Activated CD4-positive, alpha-beta memory T cell treated with anti-CD3 and anti-CD28 coated beads, Interleukin-2, amount 10 ng/mL, durations not matched to agents 7 days and 5 days (primary cell): Measurements from ENCODE around the gene TUSC2. TPM values are rescaled to one million over a fixed set of nuclear protein-coding genes. Genes with fewer than 3 reads are reported as not detected.

Experiments used
- CTCF ChIA-PET: fragments of 350-600 bp; sonication (Branson Sonifier 250); formaldehyde crosslinking; loops from one replicate; lab custom pipeline; 2021; ENCODE audit warnings: antibody characterized with exemption, inconsistent platforms; lab: Charles Lee
- POLR2A ChIA-PET: fragments of 350-600 bp; sonication (Branson Sonifier 250); formaldehyde crosslinking; loops from one replicate; lab custom pipeline; 2021; ENCODE audit warnings: antibody characterized with exemption; lab: Charles Lee
- DNase-seq: peaks from one replicate; pipeline ENCODE4 v3.0.0-alpha.2; 2020
- H3K27ac Mint-ChIP-seq: one replicate; pipeline ENCODE4 v1.8.0; 2021; ENCODE audit warnings: mild to moderate bottlenecking, mixed read lengths
- H3K27me3 Mint-ChIP-seq: one replicate; pipeline ENCODE4 v1.8.0; 2021; ENCODE audit warnings: mixed read lengths
- H3K36me3 Mint-ChIP-seq: one replicate; pipeline ENCODE4 v1.8.0; 2021; ENCODE audit warnings: low read depth, mixed read lengths
- H3K4me1 Mint-ChIP-seq: one replicate; pipeline ENCODE4 v1.8.0; 2021; ENCODE audit warnings: mixed read lengths
- H3K4me3 Mint-ChIP-seq: one replicate; pipeline ENCODE4 v1.8.0; 2021; ENCODE audit warnings: mild to moderate bottlenecking, mixed read lengths
- H3K9me3 Mint-ChIP-seq: one replicate; pipeline ENCODE4 v1.8.0; 2021; ENCODE audit warnings: mixed read lengths
- total RNA-seq, 2 experiments: library from RNA; stranded (reverse); gene quantifications; one replicate each; pipeline ENCODE4 v1.2.3, GENCODE V29; 2021

TUSC2 gene
- total RNA-seq, 2 experiments from 2014 or later, result 16.8 to 17.9 TPM

DNA sequence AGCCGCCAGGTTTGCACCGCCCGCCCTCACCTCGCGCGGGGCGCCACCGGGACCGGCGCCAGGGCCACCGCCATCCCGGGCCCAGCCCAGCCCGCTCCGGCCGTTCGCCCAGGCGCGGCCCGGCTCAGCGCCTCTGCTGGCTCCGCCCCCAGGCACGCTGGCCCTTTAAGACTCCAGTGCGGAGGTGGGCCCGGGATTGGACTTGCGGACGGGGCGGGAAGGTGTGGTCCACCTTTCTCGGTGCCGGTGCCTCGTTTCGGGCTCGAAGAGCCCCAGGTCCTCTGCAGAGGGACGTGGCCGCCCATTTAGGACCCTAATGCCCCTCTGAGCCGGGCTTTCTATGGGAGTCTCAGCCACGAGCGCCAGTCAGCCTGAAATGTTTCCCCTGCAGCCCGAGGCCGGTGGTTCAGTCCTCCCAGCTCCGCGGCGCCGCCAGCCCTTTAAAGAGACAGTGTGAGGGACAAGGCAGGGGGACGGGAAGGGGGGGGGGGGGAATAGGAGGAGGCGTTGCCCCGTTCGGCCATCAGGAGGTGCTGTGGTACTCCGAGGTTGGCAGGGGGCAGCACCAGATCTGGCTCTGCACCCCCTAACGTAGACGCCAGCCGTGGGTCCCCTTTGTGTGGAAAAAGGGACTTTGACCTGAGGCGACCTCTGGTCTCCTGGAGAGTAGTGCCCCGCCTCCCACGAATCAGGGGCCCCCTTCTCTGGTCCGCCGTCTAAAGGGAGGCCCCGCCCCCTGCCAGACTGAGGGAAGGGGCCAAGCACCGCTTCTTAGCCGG lies 6.5 kb downstream of the TUSC2 start:
- Mint-ChIP-seq H3K4me3 (peak overlapping the region; percentile 72), H3K36me3 (no peaks in the 10 kb centered on the region), H3K9me3 (no peaks in the 10 kb centered on the region), H3K27ac (peak overlapping the region; percentile 83), H3K4me1 (peaks cover 48% of the 10 kb centered on the region), H3K27me3 (no peaks in the 10 kb centered on the region)
- ChIA-PET POLR2A (interaction anchor here (1.1 to 31.7 kb wide), 3 partner anchors 21 to 75 kb away, joined by 3 to 704 read pairs (median 113); partner anchors contain the start of genes CYB561D2, HYAL3, NAA80 and NPRL2), CTCF (interaction anchor here (0.6 to 6.7 kb wide), 7 partner anchors 14 to 125 kb away, joined by 3 to 82 read pairs (median 5); partner anchors contain the start of genes HYAL3, NAA80 and RASSF1)
- peak; percentile 85 for DNase-seq

DNA sequence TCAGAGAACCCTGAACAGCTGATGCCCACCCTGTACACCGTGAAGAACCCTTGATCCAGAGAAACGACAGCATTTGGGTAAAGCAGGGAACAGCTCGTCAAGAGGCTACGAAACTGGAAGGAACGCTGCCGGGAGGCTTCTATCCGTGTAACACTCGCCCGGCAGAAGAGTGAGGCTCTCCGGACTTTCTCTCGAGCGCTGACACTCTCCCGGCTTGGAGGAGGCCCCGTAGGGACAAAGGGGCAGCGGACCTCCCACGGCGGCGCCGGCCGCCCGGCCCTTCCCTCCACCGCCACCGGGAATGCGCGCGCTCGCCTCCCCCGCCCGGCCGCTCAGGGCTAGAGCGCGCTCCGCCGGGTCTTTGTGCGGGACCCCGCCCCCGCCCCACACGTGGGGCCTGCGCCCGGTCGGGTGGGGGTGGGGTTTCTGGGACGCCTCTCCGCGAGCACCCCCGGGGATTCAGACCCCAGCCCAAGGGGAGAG lies 7.1 kb downstream of the TUSC2 start:
- Mint-ChIP-seq H3K9me3 (no peaks in the 10 kb centered on the region), H3K27me3 (no peaks in the 10 kb centered on the region), H3K27ac (peak overlapping the region; percentile 69), H3K4me1 (peaks cover 52% of the 10 kb centered on the region), H3K4me3 (peak overlapping the region; percentile 86), H3K36me3 (peaks cover 4% of the 10 kb centered on the region)
- ChIA-PET POLR2A (interaction anchor here (9.6 to 31.7 kb wide), 2 partner anchors 22 kb away, joined by 113 to 704 read pairs; partner anchors contain the start of genes CYB561D2, HYAL3, NAA80 and NPRL2), CTCF (interaction anchor here (0.6 to 6.7 kb wide), 7 partner anchors 14 to 124 kb away, joined by 3 to 82 read pairs (median 5); partner anchors contain the start of genes HYAL3, NAA80 and RASSF1)
- peak; percentile 71 for DNase-seq

DNA sequence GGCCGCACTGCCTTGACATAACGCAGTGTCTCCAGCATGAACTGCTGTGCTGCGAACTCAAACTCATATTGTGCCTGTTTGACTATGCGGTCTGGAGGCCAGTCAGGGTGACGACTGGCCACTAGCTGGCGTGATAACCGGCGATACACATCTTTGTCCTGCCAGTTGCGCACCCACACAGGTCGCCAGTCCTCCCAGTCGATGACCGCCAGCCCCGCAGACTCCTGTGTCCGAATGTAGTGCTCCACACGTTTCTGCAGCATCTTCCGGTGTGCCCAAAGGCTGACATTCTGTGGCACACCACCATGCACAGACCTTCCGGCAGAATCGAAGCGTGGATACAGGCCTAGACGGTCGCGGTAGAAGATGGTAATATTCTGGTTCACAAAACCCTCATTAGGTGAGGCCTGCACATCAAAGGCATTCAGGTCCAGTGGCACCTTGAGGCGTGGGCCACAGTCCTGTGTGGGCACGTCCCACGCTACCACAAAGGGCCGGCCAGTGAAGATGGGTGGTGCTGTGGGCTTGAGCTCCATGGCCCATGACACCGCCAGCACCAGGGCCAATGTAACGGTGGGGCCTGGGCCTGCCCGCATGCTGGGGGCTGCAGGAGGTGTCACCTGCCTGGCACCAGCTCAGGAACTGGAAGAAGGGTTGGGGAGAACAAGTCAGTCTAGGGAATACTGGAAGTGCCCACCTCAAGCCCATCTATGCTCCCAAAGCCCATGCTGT lies 8.0 kb downstream of the TUSC2 start:
- Mint-ChIP-seq H3K4me3 (peak overlapping the region; percentile 86), H3K4me1 (peaks cover 58% of the 10 kb centered on the region), H3K27me3 (no peaks in the 10 kb centered on the region), H3K27ac (peak overlapping the region; percentile 37), H3K9me3 (no peaks in the 10 kb centered on the region), H3K36me3 (peaks cover 4% of the 10 kb centered on the region)
- POLR2A ChIA-PET, result interaction anchor here (9.6 to 31.7 kb wide), 2 partner anchors 21 to 23 kb away, joined by 113 to 704 read pairs; partner anchors contain the start of genes CYB561D2, HYAL3, NAA80 and NPRL2
- CTCF ChIA-PET, result interaction anchor here (1.0 to 6.7 kb wide), 3 partner anchors 14 to 21 kb away, joined by 3 to 82 read pairs (median 61); partner anchors contain the start of genes HYAL3 and NAA80
- DNase-seq, result peak; percentile 16

DNA sequence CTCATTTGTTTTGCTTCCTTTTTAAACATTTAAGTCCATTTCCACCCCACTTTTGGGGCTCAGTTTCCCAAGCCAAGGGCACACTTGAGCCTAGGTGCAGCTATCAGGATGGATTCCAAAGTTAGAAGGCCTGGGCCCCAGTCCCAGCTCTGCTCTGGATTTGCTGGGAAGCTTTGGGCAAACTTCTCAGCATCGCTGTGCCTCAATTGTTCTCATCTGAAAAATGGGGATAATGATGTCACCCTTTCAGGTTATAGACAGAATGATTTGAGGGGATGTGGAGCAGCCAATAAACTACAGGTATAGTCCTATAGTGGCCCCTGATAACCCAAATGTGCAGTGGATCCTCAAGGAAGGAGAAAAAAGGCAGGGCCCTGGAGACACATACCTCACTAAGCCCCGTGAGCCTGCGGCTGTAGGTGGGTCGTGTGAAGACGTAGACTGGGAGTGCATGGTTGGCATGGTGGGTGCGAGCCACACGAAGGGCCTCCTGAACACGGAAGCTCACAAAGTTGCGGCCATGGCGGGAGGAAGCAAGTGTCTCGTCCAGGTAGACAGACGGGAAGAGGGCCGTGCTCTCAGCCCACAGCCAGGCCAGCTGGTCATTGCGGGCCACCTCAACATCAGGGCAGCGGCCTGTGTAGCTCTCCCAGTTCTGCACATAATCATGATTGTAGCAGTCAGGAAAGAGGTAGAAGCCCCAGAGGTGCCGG lies 8.7 kb downstream of the TUSC2 start:
- ChIA-PET POLR2A (interaction anchor here (9.6 to 31.7 kb wide), 2 partner anchors 21 to 23 kb away, joined by 113 to 704 read pairs; partner anchors contain the start of genes CYB561D2, HYAL3, NAA80 and NPRL2), CTCF (interaction anchor here (1.0 to 2.0 kb wide), 2 partner anchors 13 to 20 kb away, joined by 3 to 8 read pairs; partner anchors contain the start of genes HYAL3 and NAA80)
- Mint-ChIP-seq H3K36me3 (peaks cover 4% of the 10 kb centered on the region), H3K9me3 (no peaks in the 10 kb centered on the region), H3K4me3 (peak overlapping the region; percentile 86), H3K27me3 (no peaks in the 10 kb centered on the region), H3K27ac (no peak overlapping the region), H3K4me1 (peaks cover 59% of the 10 kb centered on the region)
- DNase-seq, result no peak

DNA sequence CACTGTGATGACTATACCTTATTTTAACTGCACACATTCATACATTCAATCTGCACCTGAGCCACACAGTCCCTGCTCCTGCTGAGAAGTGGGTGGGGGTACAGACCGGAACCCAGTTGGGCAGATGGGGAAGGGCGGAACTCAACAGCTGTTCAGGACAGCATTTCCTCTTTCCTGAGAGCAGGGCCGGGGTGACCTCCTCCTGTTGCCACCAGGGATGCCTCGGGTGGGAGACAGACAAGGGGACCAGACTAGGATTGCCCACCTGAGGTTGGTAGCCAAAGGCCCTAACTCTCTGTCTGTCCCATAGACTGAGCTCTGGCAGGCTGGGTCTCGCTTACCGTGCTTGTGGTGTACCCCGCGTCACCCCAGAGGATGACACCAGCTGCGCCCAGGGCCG lies 9.4 kb downstream of the TUSC2 start:
- no peak for DNase-seq
- Mint-ChIP-seq H3K4me3 (no peak overlapping the region), H3K27ac (peak overlapping the region; percentile 14), H3K27me3 (no peaks in the 10 kb centered on the region), H3K36me3 (peaks cover 4% of the 10 kb centered on the region), H3K9me3 (no peaks in the 10 kb centered on the region), H3K4me1 (peaks cover 64% of the 10 kb centered on the region)
- ChIA-PET CTCF (interaction anchor here (0.8 to 2.0 kb wide), 2 partner anchors 18 to 19 kb away, joined by 3 to 8 read pairs; partner anchors contain the start of genes HYAL3 and NAA80), POLR2A (interaction anchor here (9.6 to 31.7 kb wide), 2 partner anchors 20 to 24 kb away, joined by 113 to 704 read pairs; partner anchors contain the start of genes CYB561D2, HYAL3, NAA80 and NPRL2)

DNA sequence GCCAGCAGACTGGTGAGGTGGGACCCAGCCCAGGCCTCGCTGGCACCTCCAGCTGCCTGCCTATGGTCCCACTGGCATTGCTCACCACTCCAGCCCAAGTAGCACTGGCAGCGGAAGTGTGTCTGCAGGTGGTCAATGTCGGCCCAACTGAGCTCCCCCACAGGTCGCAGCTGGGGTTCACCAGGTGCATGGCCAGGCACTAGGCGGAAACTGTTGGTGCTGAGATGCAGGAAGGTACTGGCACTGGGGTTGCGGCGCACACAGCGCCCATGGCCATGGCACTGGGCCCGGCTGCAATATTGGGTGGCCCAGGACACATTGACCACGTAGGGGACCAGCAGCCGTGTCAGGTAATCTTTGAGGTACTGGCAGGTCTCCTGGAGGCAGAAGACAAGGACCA lies 9.9 kb downstream of the TUSC2 start:
- no peak for DNase-seq
- Mint-ChIP-seq H3K36me3 (peaks cover 4% of the 10 kb centered on the region), H3K9me3 (no peaks in the 10 kb centered on the region), H3K27ac (peak overlapping the region; percentile 14), H3K4me1 (peaks cover 61% of the 10 kb centered on the region), H3K4me3 (no peak overlapping the region), H3K27me3 (no peaks in the 10 kb centered on the region)
- ChIA-PET POLR2A (interaction anchor here (1.5 to 31.7 kb wide), 3 partner anchors 19 to 26 kb away, joined by 6 to 704 read pairs (median 113); partner anchors contain the start of genes CYB561D2, HYAL3, IFRD2 and NAA80), CTCF (interaction anchor here (0.8 to 2.0 kb wide), 5 partner anchors 19 to 198 kb away, joined by 3 to 8 read pairs (median 3); partner anchors contain the start of genes HYAL3 and NAA80)

DNA sequence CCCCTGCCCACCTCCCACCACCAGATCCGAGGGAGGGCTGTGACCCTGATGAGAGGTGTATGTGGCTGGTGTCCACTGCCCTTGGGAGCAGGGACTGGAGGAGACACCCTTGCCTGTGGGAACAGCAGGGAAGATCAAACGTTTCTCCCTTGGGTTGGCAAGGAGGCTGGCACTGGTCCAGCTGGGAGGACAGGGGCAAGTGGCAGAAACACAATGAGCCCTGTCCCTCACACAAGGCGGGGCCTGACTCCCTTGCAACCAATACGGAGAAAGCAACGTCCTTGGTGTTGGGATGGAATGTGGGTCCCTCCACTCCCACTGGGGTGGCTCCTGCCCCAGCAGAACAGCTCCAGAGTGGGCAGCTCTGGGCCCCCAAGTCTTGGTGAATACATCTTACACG lies 10.7 kb downstream of the TUSC2 start:
- peaks cover 59% of the 10 kb centered on the region for H3K4me1 Mint-ChIP-seq
- H3K9me3 Mint-ChIP-seq, result no peaks in the 10 kb centered on the region
- H3K27me3 Mint-ChIP-seq, result no peaks in the 10 kb centered on the region
- no peak overlapping the region for H3K4me3 Mint-ChIP-seq
- ChIA-PET CTCF (interaction anchor here (0.8 to 3.4 kb wide), 5 partner anchors 18 to 197 kb away, joined by 3 to 17 read pairs (median 3); partner anchors contain the start of genes HYAL3, IFRD2 and NAA80), POLR2A (interaction anchor here (1.0 to 31.7 kb wide), 7 partner anchors 12 to 28 kb away, joined by 3 to 704 read pairs (median 6); partner anchors contain the start of genes CYB561D2, HYAL3, IFRD2 and NAA80)
- peak overlapping the region; percentile 95 for H3K27ac Mint-ChIP-seq
- H3K36me3 Mint-ChIP-seq, result peaks cover 4% of the 10 kb centered on the region
- no peak for DNase-seq

DNA sequence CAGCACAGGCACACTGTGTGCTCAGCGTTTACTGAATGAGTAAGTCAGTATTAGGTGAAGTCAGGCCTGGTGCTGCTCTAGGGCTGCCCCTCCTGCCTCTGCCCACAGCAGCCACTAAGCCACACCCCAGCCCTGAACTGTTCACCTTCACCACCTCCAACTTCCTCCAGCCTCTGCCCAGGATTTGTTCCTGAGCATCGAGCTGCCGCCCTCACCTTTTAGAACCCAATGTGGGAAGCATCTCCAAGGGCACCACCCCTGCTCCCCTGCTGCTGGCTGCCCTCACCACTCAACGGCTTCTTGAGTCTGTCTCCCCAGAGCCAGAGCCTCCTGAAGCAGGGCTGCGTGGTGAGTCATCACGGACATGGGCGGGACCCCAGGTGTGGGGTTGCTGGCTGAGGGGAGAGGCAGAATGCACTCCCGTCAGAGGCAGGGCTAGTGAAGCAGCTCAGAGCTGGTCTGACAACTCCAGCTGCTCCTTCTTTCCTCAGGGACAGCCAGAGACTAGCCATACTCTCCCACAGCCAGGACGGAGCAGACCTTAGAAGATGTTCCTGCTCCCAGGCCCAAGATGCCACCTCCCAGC lies 11.3 kb downstream of the TUSC2 start:
- Mint-ChIP-seq H3K4me3 (peak overlapping the region; percentile 66), H3K27ac (peak overlapping the region; percentile 95), H3K4me1 (peaks cover 59% of the 10 kb centered on the region), H3K9me3 (no peaks in the 10 kb centered on the region), H3K27me3 (no peaks in the 10 kb centered on the region), H3K36me3 (peaks cover 4% of the 10 kb centered on the region)
- CTCF ChIA-PET, result interaction anchor here (1.2 to 3.4 kb wide), 4 partner anchors 18 to 57 kb away, joined by 3 to 17 read pairs (median 4); partner anchors contain the start of genes HYAL3, IFRD2 and NAA80
- POLR2A ChIA-PET, result interaction anchor here (1.0 to 31.7 kb wide), 7 partner anchors 11 to 27 kb away, joined by 3 to 704 read pairs (median 6); partner anchors contain the start of genes CYB561D2, HYAL3, IFRD2 and NAA80
- DNase-seq, result peak; percentile 87

DNA sequence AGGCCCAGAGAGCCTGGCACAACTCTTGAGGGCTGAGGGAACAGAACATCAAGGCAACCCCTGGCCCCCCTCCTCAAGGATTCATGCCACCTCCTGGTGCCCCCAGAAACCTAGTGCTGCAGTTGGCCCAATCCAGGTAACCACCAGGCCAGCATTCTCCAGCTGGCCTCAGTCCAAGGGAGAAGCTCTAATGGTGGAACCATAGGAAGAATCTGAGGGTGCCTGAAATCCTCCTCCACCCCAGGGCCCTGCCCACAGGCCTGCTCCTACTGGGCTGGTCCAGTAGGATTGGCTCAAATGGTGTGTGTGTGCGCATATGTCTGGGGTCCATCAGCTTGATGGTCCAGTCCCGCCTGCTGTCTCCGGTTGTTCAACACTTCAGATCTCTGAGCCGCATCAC lies 13.2 kb downstream of the TUSC2 start:
- peaks cover 50% of the 10 kb centered on the region for H3K4me1 Mint-ChIP-seq
- POLR2A ChIA-PET, result interaction anchor here (1.2 to 31.7 kb wide), 5 partner anchors 9 to 28 kb away, joined by 3 to 704 read pairs (median 15); partner anchors contain the start of genes CYB561D2, HYAL3, IFRD2 and NAA80
- H3K9me3 Mint-ChIP-seq, result peaks cover under 1% of the 10 kb centered on the region
- H3K4me3 Mint-ChIP-seq, result no peak overlapping the region
- H3K27me3 Mint-ChIP-seq, result no peaks in the 10 kb centered on the region
- H3K36me3 Mint-ChIP-seq, result peaks cover 4% of the 10 kb centered on the region
- no peak for DNase-seq
- peak overlapping the region; percentile 64 for H3K27ac Mint-ChIP-seq
- CTCF ChIA-PET, result interaction anchor here (0.8 to 3.4 kb wide), 5 partner anchors 9 to 88 kb away, joined by 3 to 17 read pairs (median 4); partner anchors contain the start of genes HYAL3, NAA80 and TUSC2

DNA sequence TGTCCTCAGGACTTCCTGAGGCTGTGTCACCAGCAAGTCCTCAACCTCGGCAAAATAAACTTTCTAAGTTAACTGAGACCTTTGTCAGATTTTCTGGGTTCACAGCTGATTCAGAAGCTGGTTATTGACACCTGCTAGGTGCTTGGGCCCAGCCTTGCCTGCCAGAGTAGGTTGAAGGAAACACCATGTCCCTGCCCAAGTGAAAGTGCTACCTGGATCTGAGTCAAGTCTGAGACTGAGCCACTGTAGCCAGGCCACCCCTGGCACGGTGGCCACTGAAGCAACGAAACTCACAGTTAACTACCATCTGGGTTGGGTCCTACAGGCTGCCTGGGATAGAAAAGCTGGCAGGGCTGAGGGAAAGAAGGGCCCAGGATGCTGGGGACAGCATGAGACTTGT lies 13.7 kb downstream of the TUSC2 start:
- Mint-ChIP-seq H3K4me1 (peaks cover 46% of the 10 kb centered on the region), H3K9me3 (peaks cover 5% of the 10 kb centered on the region), H3K27ac (no peak overlapping the region), H3K36me3 (peaks cover 9% of the 10 kb centered on the region), H3K4me3 (no peak overlapping the region), H3K27me3 (no peaks in the 10 kb centered on the region)
- ChIA-PET CTCF (interaction anchor here (1.1 to 3.4 kb wide), 4 partner anchors 10 to 88 kb away, joined by 3 to 17 read pairs (median 6); partner anchors contain the start of genes HYAL3, NAA80 and TUSC2), POLR2A (interaction anchor here (1.2 to 31.7 kb wide), 5 partner anchors 8 to 28 kb away, joined by 3 to 704 read pairs (median 15); partner anchors contain the start of genes CYB561D2, HYAL3, IFRD2 and NAA80)
- DNase-seq, result no peak
